Kidney tubule cell (primary cell): Measurements from ENCODE around the gene LRRC41.
"Not testable (repeated sequence)": the region's sequence is repeated elsewhere in the genome, so short reads cannot be mapped to it uniquely, and the experiment has no call there.

ENCODE experiments used
- DNase-seq: peaks from one replicate; pipeline ENCODE4 v3.0.0-alpha.2; 2018; ENCODE audit warnings: low spot score

Gene LRRC41

DNA sequence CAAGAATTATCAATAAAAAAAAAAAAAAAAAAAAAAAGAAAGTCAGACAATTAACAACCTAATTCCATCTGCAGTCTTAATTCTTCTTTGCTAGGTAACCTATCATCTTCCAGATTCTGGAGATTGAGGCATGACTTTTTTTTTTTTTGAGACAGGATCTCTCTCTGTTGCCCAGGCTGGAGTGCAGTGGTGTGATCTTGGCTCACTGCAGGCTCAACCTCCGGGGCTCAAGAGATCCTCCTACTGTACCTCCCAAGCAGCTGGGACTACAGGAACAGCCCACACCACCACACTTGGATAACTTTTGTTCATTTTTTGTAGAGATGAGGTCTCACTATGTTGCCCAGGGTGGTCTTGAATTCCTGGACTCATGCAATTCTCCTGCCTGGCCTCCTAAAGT is 60.5 kb downstream of the LRRC41 start:
- DNase-seq: no peak

DNA sequence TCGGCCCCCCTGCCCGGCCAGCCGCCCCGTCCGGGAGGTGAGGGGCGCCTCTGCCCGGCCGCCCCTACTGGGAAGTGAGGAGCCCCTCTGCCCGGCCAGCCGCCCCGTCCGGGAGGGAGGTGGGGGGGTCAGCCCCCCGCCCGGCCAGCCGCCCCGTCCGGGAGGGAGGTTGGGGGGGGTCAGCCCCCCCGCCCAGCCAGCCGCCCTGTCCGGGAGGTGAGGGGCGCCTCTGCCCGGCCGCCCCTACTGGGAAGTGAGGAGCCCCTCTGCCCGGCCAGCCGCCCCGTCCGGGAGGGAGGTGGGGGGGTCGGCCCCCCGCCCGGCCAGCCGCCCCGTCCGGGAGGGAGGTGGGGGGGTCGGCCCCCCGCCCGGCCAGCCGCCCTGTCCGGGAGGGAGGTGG is 61.7 kb downstream of the LRRC41 start:
- not testable (repeated sequence) for DNase-seq

DNA sequence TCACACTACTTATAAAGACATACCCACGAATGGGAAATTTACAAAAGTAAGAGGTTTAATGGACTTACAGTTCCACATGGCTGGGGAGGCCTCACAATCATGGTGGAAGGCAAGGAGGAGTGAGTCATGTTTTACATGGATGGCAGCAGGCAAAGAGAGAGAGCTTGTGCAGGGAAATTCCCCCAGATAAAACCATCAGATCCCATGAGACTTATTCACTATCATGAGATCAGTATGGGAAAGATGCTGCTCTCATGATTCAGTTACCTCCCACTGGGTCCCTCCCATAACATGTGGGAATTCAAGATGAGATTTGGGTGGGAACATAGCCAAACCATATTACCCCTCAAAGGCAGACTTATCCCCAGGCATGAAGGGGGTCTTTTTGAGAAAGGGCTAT is 64.6 kb downstream of the LRRC41 start:
- DNase-seq: peak; percentile 92

DNA sequence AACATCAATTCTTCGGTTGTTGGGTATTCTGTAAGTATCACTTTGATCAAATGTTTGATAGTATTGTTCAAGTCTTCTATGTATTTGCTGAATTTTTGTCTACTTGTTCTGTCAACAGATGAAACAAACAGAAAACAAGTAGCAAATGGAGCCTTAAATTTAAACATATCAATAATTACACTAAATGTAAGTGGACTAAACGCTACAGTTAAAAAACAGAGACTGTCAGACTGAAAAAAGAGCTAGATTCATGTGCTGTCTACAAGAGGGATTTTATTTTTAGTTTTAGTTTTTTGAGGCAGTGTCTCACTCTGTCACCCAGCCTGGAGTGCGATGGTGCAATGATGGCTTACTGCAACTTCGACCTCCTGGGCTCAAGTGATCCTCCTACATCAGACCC is 66.5 kb downstream of the LRRC41 start:
- DNase-seq: no peak

DNA sequence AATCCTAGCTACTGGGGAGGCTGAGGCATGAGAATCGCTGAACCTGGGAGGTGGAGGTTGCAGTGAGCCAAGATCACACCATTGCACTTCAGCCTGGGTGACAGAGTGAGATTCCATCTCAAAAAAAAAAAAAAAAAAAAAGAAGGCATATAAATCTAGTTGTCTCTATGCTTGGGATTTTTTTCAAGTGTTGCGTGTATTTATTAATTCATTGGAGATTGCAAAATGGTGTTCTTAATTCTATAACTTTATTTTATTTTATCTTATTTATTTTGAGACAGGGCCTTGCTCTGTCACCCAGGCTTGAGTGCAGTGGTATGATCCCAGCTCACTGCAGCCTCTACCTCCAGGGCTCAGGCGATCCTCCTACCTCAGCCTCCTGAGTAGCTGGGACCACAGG is 72.2 kb downstream of the LRRC41 start:
- DNase-seq: not testable (repeated sequence)
